Neural cell (in vitro differentiated cells): ENCODE measurements around the gene FHOD3. TPM values are rescaled to one million over a fixed set of nuclear protein-coding genes. Genes with fewer than 3 reads are reported as not detected.

Source experiments
- H2AFZ ChIP-seq: fragments of 200-600, 300-800 bp; sonication (generic), shearing (Covaris generic); 2 replicates; pipeline ENCODE4 v1.6.0; 2014; ENCODE audit warnings: low read depth, mild to moderate bottlenecking, antibody characterized with exemption, low read length, moderate library complexity
- H3F3A ChIP-seq: fragments of 200-600 bp; shearing (Covaris generic); 2 replicates; pipeline ENCODE4 v1.6.1; 2016; ENCODE audit warnings: mild to moderate bottlenecking, moderate library complexity, mixed read lengths, antibody characterized with exemption, low read length; ENCODE audit not compliant: insufficient read depth, poor library complexity, severe bottlenecking
- H3K27ac ChIP-seq: fragments of 200-600, 300-800 bp; sonication (generic), shearing (Covaris generic); 2 replicates; pipeline ENCODE4 v1.5.1; 2014; ENCODE audit warnings: mild to moderate bottlenecking, low read length, moderate library complexity
- H3K27me3 ChIP-seq: fragments of 300-800, 200-600 bp; sonication (generic), shearing (Covaris generic); 2 replicates; pipeline ENCODE4 v1.6.0; 2014; ENCODE audit warnings: mild to moderate bottlenecking, low read depth, low read length, moderate library complexity; ENCODE audit not compliant: insufficient read depth
- H3K36me3 ChIP-seq: fragments of 300-800, 200-600 bp; sonication (generic), shearing (Covaris generic); 2 replicates; pipeline ENCODE4 v1.5.1; 2014; ENCODE audit warnings: mild to moderate bottlenecking, antibody characterized with exemption, low read length, moderate library complexity; ENCODE audit not compliant: insufficient read depth
- H3K4me2 ChIP-seq: fragments of 300-800, 200-600 bp; sonication (generic), shearing (Covaris generic); 2 replicates; pipeline ENCODE4 v1.6.0; 2014; ENCODE audit warnings: mild to moderate bottlenecking, low read length
- H3K4me3 ChIP-seq: fragments of 300-800, 200-600 bp; sonication (generic), shearing (Covaris generic); 2 replicates; pipeline ENCODE4 v1.5.1; 2014; ENCODE audit warnings: mild to moderate bottlenecking, low read length, moderate library complexity
- H3K79me2 ChIP-seq: fragments of 200-600 bp; shearing (Covaris generic); replicated peaks from 2 replicates; pipeline ENCODE4 v1.6.0; 2014; ENCODE audit warnings: mild to moderate bottlenecking, low read length, moderate library complexity; ENCODE audit not compliant: insufficient read depth
- H3K9ac ChIP-seq: fragments of 300-800, 200-600 bp; sonication (generic), shearing (Covaris generic); 2 replicates; pipeline ENCODE4 v1.6.1; 2016; ENCODE audit warnings: mild to moderate bottlenecking, low read length, mixed read lengths
- H3K9me2 ChIP-seq: fragments of 200-600 bp; shearing (Covaris generic); 2 replicates; pipeline ENCODE4 v1.6.1; 2016; ENCODE audit warnings: mild to moderate bottlenecking, low read length, mixed read lengths; ENCODE audit not compliant: insufficient read depth
- H3K9me3 ChIP-seq: fragments of 200-600, 300-800 bp; sonication (generic), shearing (Covaris generic); 2 replicates; pipeline ENCODE4 v1.6.1; 2016; ENCODE audit warnings: mild to moderate bottlenecking, mixed run types, low read length, moderate library complexity, mixed read lengths
- H4K20me1 ChIP-seq: fragments of 200-600 bp; shearing (Covaris generic); 2 replicates; pipeline ENCODE4 v1.6.1; 2016; ENCODE audit warnings: mild to moderate bottlenecking, mixed run types; ENCODE audit not compliant: insufficient read depth
- EP300 ChIP-seq: fragments of 450-650 bp; conservative IDR thresholded peaks from 2 replicates; pipeline ENCODE4 v1.6.1; 2014; ENCODE audit warnings: antibody characterized with exemption, mild to moderate bottlenecking, moderate library complexity; ENCODE audit not compliant: poor library complexity, severe bottlenecking
- MXI1 ChIP-seq: fragments of 450-650 bp; conservative IDR thresholded peaks from 2 replicates; pipeline ENCODE4 v1.6.1; 2014; ENCODE audit warnings: antibody characterized with exemption, mild to moderate bottlenecking; ENCODE audit not compliant: poor library complexity, severe bottlenecking
- POLR2AphosphoS5 ChIP-seq: IDR thresholded peaks from 2 replicates; pipeline ENCODE4 v1.6.1; 2012
- RAD21 ChIP-seq: fragments of 450-650 bp; conservative IDR thresholded peaks from 2 replicates; pipeline ENCODE4 v1.6.1; 2014; ENCODE audit warnings: antibody characterized with exemption, mild to moderate bottlenecking, moderate library complexity
- SMC3 ChIP-seq: fragments of 450-650 bp; conservative IDR thresholded peaks from 2 replicates; pipeline ENCODE4 v1.6.1; 2014; ENCODE audit warnings: antibody characterized with exemption, mild to moderate bottlenecking, moderate library complexity; ENCODE audit not compliant: poor library complexity
- TAF1 ChIP-seq: IDR thresholded peaks from 2 replicates; pipeline ENCODE4 v1.6.1; 2012; ENCODE audit warnings: low read depth
- polyA plus RNA-seq: library from polyadenylated mRNA; depleted of rRNA; stranded (reverse); fragments of >200 nt; gene quantifications from 2 replicates; pipeline ENCODE4 v1.2.3, GENCODE V29; 2014
- TF ChIP-seq, protein P1 (sequence below): fragments of 450-650 bp; IDR thresholded peaks from 2 replicates; pipeline ENCODE4 v1.5.1; 2014; ENCODE audit warnings: antibody characterized with exemption, mild to moderate bottlenecking, moderate library complexity; ENCODE audit not compliant: poor library complexity, severe bottlenecking
- TF ChIP-seq, protein P2 (sequence below): IDR thresholded peaks from 2 replicates; pipeline ENCODE4 v1.6.1; 2012; ENCODE audit warnings: borderline replicate concordance

Gene FHOD3
- polyA plus RNA-seq, 1 donor from 2014 or later, result 19.4 TPM

DNA sequence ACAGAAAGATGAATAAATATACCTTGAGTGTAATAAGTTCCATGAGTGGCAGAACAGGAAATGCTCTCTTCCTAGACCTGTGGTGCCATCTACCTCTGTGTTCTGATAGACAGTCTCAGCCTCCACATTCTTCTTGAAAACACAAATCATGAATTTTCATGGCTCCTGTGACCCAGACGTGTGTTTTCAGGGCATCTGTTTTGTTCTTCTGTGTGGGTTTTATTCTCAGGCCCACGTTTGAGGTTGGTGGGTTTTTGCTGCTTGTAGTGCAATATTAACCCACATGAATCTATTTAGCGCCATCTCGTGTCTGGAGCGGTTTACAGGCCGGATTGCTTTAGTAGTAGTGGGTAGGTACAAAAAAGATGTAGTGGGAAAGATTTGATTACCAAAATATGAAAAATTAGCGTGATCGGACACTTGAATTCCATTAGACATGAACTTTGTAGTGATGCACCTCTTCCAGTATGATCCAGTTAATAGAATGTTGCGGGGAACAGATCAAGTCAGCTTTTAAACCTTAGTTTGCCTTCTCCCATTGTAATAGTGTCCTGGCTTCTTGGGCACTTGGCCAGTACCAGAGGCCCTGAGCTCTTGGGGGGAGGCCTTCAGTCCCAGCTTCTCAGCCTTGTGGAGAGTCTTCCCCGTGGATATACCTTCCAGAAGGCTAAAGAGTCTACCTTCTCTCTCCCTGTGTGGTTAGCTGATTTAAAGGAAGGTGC, 274.8 kb downstream of the FHOD3 start:
- Histone ChIP-seq H3K4me3 (no peak overlapping the region), H3K79me2 (no peaks in the 10 kb centered on the region), H4K20me1 (no peaks in the 10 kb centered on the region), H3K27ac (no peak overlapping the region), H3K9me2 (no peaks in the 10 kb centered on the region), H3K27me3 (no peaks in the 10 kb centered on the region), H3K36me3 (no peaks in the 10 kb centered on the region), H3K9ac (no peak overlapping the region), H2AFZ (no peak overlapping the region), H3K9me3 (no peaks in the 10 kb centered on the region), H3F3A (no peaks in the 10 kb centered on the region), H3K4me2 (no peak overlapping the region)
- TF ChIP-seq SMC3 (peak; percentile 82), MXI1 (no peak), RAD21 (peak; percentile 78), TAF1 (no peak), POLR2AphosphoS5 (no peak)
- TF ChIP-seq, protein P1, sequence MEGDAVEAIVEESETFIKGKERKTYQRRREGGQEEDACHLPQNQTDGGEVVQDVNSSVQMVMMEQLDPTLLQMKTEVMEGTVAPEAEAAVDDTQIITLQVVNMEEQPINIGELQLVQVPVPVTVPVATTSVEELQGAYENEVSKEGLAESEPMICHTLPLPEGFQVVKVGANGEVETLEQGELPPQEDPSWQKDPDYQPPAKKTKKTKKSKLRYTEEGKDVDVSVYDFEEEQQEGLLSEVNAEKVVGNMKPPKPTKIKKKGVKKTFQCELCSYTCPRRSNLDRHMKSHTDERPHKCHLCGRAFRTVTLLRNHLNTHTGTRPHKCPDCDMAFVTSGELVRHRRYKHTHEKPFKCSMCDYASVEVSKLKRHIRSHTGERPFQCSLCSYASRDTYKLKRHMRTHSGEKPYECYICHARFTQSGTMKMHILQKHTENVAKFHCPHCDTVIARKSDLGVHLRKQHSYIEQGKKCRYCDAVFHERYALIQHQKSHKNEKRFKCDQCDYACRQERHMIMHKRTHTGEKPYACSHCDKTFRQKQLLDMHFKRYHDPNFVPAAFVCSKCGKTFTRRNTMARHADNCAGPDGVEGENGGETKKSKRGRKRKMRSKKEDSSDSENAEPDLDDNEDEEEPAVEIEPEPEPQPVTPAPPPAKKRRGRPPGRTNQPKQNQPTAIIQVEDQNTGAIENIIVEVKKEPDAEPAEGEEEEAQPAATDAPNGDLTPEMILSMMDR, result peak; percentile 78
- TF ChIP-seq, protein P2, sequence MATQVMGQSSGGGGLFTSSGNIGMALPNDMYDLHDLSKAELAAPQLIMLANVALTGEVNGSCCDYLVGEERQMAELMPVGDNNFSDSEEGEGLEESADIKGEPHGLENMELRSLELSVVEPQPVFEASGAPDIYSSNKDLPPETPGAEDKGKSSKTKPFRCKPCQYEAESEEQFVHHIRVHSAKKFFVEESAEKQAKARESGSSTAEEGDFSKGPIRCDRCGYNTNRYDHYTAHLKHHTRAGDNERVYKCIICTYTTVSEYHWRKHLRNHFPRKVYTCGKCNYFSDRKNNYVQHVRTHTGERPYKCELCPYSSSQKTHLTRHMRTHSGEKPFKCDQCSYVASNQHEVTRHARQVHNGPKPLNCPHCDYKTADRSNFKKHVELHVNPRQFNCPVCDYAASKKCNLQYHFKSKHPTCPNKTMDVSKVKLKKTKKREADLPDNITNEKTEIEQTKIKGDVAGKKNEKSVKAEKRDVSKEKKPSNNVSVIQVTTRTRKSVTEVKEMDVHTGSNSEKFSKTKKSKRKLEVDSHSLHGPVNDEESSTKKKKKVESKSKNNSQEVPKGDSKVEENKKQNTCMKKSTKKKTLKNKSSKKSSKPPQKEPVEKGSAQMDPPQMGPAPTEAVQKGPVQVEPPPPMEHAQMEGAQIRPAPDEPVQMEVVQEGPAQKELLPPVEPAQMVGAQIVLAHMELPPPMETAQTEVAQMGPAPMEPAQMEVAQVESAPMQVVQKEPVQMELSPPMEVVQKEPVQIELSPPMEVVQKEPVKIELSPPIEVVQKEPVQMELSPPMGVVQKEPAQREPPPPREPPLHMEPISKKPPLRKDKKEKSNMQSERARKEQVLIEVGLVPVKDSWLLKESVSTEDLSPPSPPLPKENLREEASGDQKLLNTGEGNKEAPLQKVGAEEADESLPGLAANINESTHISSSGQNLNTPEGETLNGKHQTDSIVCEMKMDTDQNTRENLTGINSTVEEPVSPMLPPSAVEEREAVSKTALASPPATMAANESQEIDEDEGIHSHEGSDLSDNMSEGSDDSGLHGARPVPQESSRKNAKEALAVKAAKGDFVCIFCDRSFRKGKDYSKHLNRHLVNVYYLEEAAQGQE, result no peak

DNA sequence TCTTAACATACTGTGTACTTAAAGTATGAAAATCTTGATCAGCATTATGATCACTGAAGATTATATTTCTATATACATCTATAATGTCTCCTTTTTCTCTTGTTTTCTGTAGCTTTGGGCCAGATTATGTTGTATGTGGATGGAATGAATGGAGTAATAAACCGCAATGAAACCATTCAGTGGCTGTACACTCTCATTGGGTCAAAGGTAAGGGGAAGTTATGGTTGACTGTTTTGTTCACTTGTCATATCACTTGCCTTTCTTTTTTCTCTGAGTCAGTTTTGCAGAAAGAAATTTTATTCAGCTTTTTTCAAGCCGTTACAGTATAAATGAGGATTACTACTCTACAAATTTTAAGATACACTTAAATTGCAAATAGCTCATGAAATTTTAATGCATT, 278.8 kb downstream of the FHOD3 start:
- H3K36me3 ChIP-seq, result no peaks in the 10 kb centered on the region
- H3F3A ChIP-seq, result no peaks in the 10 kb centered on the region
- H3K4me3 ChIP-seq, result no peak overlapping the region
- no peak for TF ChIP-seq EP300
- no peak for TF ChIP-seq MXI1
- H3K4me2 ChIP-seq, result no peak overlapping the region
- no peaks in the 10 kb centered on the region for H4K20me1 ChIP-seq
- H3K9me2 ChIP-seq, result no peaks in the 10 kb centered on the region
- no peaks in the 10 kb centered on the region for H3K79me2 ChIP-seq
- no peaks in the 10 kb centered on the region for H3K27me3 ChIP-seq
- H3K9ac ChIP-seq, result no peak overlapping the region
- H3K27ac ChIP-seq, result no peak overlapping the region
- no peak overlapping the region for H2AFZ ChIP-seq
- H3K9me3 ChIP-seq, result no peaks in the 10 kb centered on the region
